Activated naive CD4-positive, alpha-beta T cell treated with anti-CD3 and anti-CD28 coated beads, Interleukin-2, amount 10 ng/mL, durations not matched to agents 7 days and 5 days (primary cell): Measurements from ENCODE around the gene RPGRIP1.
"Not testable (repeated sequence)": the region's sequence is repeated elsewhere in the genome, so short reads cannot be mapped to it uniquely, and the experiment has no call there.

Source experiments
- CTCF ChIA-PET: fragments of 350-600 bp; sonication (Branson Sonifier 250); formaldehyde crosslinking; loops from one replicate; lab custom pipeline; 2021; ENCODE audit warnings: antibody characterized with exemption; lab: Charles Lee
- DNase-seq: peaks from one replicate; pipeline ENCODE4 v3.0.0-alpha.2; 2020
- H3K27ac Mint-ChIP-seq: one replicate; pipeline ENCODE4 v1.8.0; 2021; ENCODE audit warnings: mild to moderate bottlenecking, moderate library complexity, mixed read lengths
- H3K27me3 Mint-ChIP-seq: one replicate; pipeline ENCODE4 v1.8.0; 2021; ENCODE audit warnings: mild to moderate bottlenecking, mixed read lengths
- H3K36me3 Mint-ChIP-seq: one replicate; pipeline ENCODE4 v1.8.0; 2021; ENCODE audit warnings: mixed read lengths
- H3K4me1 Mint-ChIP-seq: one replicate; pipeline ENCODE4 v1.8.0; 2021; ENCODE audit warnings: mixed read lengths
- H3K4me3 Mint-ChIP-seq: one replicate; pipeline ENCODE4 v1.8.0; 2021; ENCODE audit warnings: mild to moderate bottlenecking, moderate library complexity, mixed read lengths
- H3K9me3 Mint-ChIP-seq: one replicate; pipeline ENCODE4 v1.8.0; 2021; ENCODE audit warnings: mixed read lengths

Gene RPGRIP1

DNA sequence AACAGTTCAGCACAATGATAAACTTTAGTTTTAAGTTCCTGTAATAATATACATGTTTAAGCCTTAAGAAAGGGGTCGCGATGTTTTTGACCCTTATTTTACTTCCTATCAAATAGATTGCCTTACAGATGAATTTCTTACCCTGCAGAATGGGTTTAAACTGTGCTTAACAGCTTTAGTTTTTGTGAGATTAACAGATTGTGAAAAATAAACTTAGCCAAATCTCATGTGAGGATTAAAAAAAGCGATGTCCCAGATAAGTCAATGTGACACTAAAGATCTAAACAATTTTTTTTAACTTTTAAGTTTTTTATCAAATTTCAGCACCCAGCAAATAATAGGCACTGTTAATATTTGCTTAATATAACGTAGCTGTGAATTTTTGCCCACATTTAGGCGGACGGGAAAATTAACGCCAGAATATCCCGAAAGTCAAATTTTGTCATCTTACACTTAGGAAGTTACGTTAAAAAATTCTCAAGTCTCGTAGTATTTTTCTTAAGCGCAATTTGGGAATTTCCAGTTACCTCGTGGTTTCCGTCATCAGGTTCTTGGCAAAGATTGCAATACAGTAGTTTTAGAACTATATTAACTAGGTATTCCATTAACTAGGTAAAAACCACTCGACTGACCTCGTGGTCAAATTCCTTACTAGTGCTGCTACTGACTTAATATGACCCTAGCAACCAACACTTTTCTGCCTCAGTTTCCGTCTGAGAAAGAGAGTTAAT lies 11.8 kb upstream of the RPGRIP1 start:
- Mint-ChIP-seq H3K4me3 (peak overlapping the region; percentile 100), H3K27ac (peak overlapping the region; percentile 99), H3K9me3 (no peaks in the 10 kb centered on the region), H3K27me3 (peaks cover 3% of the 10 kb centered on the region), H3K36me3 (peaks cover 57% of the 10 kb centered on the region), H3K4me1 (peaks cover 59% of the 10 kb centered on the region)
- CTCF ChIA-PET = no interaction called here
- DNase-seq = no peak

DNA sequence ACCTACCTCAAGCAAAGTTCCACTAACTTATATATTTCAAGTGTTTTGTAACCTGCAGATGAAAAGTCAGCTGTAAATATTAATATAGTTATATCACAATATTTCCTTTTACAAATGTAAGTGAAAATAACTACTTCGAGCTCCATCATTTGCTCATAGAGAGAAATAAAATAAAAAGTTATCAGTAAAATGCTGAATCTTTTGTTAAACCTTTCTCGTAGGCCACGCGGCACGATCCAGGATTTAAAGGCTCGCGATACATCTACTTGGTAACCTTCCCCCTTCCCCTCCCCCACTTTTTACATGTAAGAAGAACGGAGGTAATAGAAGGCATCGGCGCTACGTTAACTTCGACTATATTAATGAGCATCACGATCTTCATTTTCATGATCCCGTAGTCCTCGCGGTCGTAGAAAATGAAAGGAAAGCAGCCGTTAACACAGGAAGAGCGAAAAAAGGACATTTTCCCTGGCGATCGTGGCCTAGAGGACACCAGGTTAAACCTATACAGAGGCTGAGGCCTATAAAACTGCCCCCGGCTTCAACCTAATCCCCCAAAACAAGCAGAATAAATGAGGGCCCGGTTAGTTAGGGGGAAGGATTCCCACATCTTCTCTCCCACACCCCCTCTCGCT lies 11.1 kb upstream of the RPGRIP1 start:
- peak overlapping the region; percentile 100 for H3K4me3 Mint-ChIP-seq
- CTCF ChIA-PET = no interaction called here
- H3K27me3 Mint-ChIP-seq = peaks cover 3% of the 10 kb centered on the region
- H3K9me3 Mint-ChIP-seq = no peaks in the 10 kb centered on the region
- H3K4me1 Mint-ChIP-seq = peaks cover 52% of the 10 kb centered on the region
- peak; percentile 57 for DNase-seq
- peak overlapping the region; percentile 99 for H3K27ac Mint-ChIP-seq
- peaks cover 50% of the 10 kb centered on the region for H3K36me3 Mint-ChIP-seq

DNA sequence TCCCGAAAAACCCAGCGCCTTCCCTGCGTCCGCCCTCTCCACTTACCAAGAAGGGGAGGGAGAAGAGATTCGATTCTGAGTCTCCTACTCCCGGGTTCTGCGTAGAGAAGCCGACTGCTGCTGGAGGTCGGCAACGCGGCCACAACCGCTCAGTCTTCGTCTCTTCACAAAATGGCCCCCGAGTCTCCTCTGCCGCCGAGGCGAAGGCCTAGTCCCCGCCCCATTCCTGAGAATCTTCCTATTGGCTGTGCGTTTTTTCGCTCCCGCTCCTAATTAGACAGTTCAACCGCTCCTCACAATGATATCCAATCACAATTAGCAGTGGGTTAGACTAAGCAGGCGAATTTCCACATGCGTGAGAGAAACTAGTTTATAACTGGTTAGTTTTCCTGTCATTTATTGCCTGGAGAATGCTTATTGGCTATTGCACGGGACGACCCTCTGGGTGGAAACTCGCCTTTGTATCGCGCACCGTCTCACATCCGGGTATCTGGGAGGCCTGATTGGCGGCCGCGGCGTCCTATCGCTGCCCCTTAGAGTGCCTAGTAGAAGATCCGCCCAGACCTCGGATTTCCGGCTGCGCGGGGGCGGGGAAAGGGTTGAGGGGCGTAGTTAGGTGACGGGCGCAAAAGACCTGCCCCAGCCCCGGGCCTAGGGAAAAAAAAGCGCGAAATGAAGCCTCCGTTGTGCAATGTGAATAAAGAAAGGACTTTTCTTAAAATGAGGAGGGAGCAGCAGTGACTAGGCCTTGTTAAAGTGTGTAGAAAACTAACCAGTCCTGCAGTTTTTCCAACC lies 10.4 kb upstream of the RPGRIP1 start, which contains the start of gene HNRNPC:
TSS of gene HNRNPC (minus strand) at position 191 of the 795 bp plus-strand sequence. CDS start 35,249 bp downstream, outside the sequence.
- DNase-seq = peak; percentile 100
- Mint-ChIP-seq H3K36me3 (peaks cover 44% of the 10 kb centered on the region), H3K27me3 (peaks cover 3% of the 10 kb centered on the region), H3K4me1 (peaks cover 45% of the 10 kb centered on the region), H3K4me3 (peak within 1 kb of the TSS; percentile 100), H3K9me3 (no peaks in the 10 kb centered on the region), H3K27ac (peak within 1 kb of the TSS; percentile 99)
- CTCF ChIA-PET = no interaction called here

DNA sequence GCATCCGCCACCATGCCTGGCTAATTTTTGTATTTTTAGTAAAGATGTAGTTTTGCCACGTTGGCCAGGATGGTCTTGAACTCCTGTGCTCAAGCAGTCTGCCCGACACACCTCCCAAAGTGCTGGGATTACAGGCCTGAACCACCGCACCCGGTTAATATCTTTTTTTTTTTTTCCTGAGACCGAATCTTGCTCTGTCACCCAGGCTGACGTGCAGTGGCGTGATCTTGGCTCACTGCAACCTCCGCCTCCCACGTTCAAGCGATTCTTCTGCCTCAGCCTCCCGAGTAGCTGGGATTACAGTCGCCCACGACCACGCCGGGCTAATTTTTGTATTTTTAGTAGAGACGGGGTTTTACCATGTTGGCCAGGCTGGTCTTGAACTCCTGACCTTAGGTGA lies 7.2 kb upstream of the RPGRIP1 start:
- peaks cover 18% of the 10 kb centered on the region for H3K36me3 Mint-ChIP-seq
- H3K9me3 Mint-ChIP-seq, DNase-seq, H3K4me3 Mint-ChIP-seq, H3K27ac Mint-ChIP-seq, CTCF ChIA-PET, H3K27me3 Mint-ChIP-seq: not testable (repeated sequence)
- peaks cover 14% of the 10 kb centered on the region for H3K4me1 Mint-ChIP-seq

DNA sequence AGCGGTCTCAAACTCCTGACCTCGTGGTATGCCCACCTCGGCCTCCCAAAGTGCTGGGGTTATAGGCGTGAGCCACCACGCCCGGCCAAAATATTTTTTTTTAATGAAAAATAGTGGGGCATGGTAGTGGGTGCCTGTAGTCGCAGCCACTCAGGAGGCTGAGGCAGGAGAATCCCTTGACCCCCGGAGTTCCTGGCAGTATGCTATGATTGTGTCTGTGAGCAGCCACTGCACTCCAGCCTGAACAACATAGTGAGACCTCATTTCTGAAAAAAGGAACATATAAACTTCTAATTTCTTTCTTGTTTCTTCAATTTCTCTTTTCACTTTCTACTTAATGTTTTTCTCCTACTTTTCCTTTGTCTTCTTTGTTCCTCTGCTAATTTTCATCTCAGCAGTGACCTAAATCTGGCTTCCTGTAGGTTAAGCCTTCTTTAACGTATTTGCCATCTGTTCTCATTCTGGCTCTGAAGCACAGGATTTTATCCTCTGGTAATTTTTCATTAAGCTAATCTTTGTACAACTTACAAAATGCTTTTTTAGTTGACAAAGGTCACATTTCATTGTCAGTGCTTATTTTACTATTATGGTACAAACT lies 4.5 kb upstream of the RPGRIP1 start:
- no peak overlapping the region for H3K27ac Mint-ChIP-seq
- peaks cover 4% of the 10 kb centered on the region for H3K4me1 Mint-ChIP-seq
- H3K9me3 Mint-ChIP-seq = no peaks in the 10 kb centered on the region
- no peak for DNase-seq
- H3K27me3 Mint-ChIP-seq = no peaks in the 10 kb centered on the region
- CTCF ChIA-PET = no interaction called here
- H3K36me3 Mint-ChIP-seq = no peaks in the 10 kb centered on the region
- H3K4me3 Mint-ChIP-seq = no peak overlapping the region

DNA sequence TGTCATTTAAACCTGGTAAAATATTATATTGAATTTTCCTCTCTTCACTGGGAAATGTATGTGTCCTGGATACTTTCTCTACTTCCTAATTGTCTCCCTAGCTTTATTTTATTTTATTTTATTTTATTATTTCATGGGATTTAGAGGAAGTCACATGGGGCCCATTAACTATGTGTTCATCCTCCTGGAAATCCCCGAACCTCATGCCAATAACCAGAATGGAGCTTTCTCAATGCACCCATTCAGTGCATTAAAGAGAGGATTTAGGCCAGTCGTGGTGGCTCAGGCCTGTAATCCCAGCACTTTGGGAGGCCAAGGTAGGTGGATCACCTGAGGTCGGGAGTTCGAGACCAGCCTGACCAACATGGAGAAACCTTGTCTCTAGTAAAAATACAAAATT lies 1.3 kb upstream of the RPGRIP1 start:
- Mint-ChIP-seq H3K36me3 (no peaks in the 10 kb centered on the region), H3K9me3 (no peaks in the 10 kb centered on the region)
- CTCF ChIA-PET = no interaction called here

DNA sequence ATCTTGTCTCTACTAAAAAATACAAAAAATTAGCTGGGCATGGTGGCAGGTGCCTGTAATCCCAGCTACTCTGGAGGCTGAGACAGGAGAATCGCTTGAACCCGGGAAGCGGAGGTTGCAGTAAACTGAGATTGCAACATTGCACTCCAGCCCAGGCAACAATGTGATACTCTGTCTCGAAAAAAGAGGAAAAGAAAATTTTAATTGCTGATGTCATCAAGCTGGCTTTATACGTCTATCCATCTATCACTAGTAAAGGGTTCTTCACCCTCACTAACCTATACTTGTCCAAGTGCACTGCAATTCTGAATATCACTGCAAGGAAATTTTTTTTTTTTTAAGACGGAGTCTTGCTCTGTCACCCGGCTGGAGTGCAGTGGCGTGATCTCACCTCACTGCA lies 2.0 kb downstream of the RPGRIP1 start:
- H3K4me1 Mint-ChIP-seq, CTCF ChIA-PET, H3K4me3 Mint-ChIP-seq, H3K36me3 Mint-ChIP-seq, DNase-seq, H3K27ac Mint-ChIP-seq, H3K9me3 Mint-ChIP-seq: not testable (repeated sequence)
- H3K27me3 Mint-ChIP-seq = peaks cover 17% of the 10 kb centered on the region

More for the DNA sequence above, 1.3 kb upstream of the RPGRIP1 start:
- H3K4me1 Mint-ChIP-seq = no peaks in the 10 kb centered on the region
- no peak overlapping the region for H3K4me3 Mint-ChIP-seq
- DNase-seq = no peak
- peaks cover 5% of the 10 kb centered on the region for H3K27me3 Mint-ChIP-seq
- no peak overlapping the region for H3K27ac Mint-ChIP-seq

DNA sequence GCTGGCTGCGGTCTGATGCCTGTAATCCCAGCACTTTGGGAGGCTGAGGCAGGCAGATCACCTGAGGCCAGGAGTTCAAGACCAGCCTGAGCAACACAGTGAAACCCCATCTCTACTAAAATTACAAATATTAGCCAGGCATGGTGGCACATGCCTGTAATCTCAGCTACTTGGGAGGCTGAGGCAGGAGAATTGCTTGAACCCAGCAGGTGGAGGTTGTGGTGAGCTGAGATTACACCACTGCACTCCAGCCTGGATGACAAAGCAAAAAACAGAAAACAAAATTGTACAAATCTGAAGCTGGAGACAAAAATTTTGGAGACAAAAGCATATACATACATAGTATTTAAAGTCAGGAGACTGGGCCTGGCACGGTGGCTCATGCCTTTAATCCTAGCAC lies 6.6 kb downstream of the RPGRIP1 start:
- H3K9me3 Mint-ChIP-seq, CTCF ChIA-PET, H3K4me1 Mint-ChIP-seq, H3K36me3 Mint-ChIP-seq, H3K27ac Mint-ChIP-seq, H3K4me3 Mint-ChIP-seq, DNase-seq: not testable (repeated sequence)
- peaks cover 22% of the 10 kb centered on the region for H3K27me3 Mint-ChIP-seq

DNA sequence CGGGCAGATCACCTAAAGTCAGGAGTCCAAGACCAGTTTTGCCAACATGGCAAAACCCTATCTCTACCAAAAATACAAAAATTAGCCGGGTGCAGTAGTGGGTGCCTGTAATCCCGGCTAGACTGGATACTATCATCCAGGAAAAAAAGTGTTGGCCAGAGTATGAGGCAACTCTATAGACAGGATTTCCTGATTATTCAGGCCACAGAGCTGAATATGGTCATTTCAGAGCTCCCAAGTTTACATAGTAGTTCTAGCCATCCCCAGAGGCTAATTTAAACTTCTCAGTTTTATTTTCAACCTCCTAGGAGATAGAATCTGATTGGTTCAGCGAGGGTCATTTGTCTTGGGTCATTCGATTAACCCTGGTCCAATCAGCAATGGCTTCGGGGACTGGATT lies 7.3 kb downstream of the RPGRIP1 start:
- DNase-seq = no peak
- Mint-ChIP-seq H3K27ac (no peak overlapping the region), H3K27me3 (peaks cover 22% of the 10 kb centered on the region), H3K4me1 (no peaks in the 10 kb centered on the region), H3K36me3 (no peaks in the 10 kb centered on the region), H3K9me3 (no peaks in the 10 kb centered on the region), H3K4me3 (no peak overlapping the region)
- CTCF ChIA-PET = no interaction called here

DNA sequence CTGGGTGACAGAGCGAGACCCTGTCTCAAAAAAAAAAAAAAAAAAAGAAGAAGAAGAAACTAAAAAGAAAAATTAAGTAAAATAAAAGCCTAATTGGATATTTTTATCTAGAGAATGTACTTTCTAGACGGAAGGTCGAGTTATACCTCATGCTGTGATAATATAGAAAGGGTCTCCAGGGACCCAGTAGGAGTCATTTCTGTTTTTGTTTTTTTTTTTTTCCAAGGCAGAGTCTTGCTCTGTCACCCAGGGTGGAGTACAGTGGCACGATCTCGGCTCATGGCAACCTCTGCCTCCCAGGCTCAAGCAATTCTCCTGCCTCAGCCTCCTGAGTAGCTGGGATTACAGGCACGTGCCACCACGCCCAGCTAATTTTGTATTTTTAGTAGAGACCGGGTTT lies 14.1 kb downstream of the RPGRIP1 start:
- DNase-seq, CTCF ChIA-PET, H3K27ac Mint-ChIP-seq, H3K36me3 Mint-ChIP-seq, H3K9me3 Mint-ChIP-seq, H3K4me3 Mint-ChIP-seq, H3K4me1 Mint-ChIP-seq: not testable (repeated sequence)
- H3K27me3 Mint-ChIP-seq = peaks cover 16% of the 10 kb centered on the region

DNA sequence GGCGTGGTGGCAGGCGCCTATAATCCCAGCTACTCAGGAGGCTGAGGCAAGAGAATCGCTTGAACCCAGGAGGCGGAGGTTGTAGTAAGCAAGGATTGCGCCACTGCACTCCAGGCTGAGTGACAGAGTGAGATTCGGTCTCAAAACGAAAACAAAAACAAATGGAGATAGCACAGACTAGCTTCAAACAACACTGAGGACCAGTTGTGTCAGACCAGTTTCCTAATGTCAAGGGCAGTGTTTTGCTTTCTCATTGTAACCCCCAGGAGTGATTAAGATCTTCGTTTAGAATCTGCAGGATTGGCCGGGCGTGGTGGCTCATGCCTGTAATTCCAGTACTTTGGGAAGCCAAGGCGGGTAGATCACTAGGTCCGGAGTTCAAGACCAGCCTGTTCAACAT lies 18.5 kb downstream of the RPGRIP1 start:
- no peaks in the 10 kb centered on the region for H3K9me3 Mint-ChIP-seq
- H3K36me3 Mint-ChIP-seq = no peaks in the 10 kb centered on the region
- CTCF ChIA-PET = no interaction called here
- no peak overlapping the region for H3K4me3 Mint-ChIP-seq
- DNase-seq = no peak
- H3K4me1 Mint-ChIP-seq = peaks cover 8% of the 10 kb centered on the region
- H3K27ac Mint-ChIP-seq = no peak overlapping the region
- peaks cover 51% of the 10 kb centered on the region for H3K27me3 Mint-ChIP-seq

DNA sequence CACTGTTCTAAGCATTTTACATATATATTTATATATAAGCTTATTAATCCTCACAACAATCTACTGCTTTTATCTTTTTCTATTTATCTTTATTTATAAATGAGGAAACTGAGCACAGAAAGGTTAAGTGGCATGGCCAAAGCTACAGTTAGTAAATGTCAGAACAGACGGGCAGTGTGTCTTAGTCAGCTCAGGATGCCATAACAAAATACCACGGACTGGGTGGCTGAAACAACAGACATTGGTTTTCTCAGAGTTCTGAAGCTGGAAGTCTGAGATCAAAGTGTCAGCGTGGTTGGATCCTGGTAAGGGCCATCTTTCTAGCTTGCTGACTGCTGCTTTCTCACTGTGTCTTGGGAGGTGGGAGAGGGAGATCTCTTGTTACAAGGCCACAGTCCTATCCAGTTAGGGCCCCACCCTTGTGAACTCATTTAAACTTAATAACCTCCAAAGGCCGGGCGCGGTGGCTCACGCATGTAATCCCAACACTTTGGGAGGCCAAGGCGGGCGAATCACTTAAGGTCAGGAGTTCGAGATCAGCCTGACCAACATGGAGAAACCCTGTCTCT lies 19.8 kb downstream of the RPGRIP1 start:
- CTCF ChIA-PET = interaction anchor here (0.7 kb wide), 1 partner anchor 69 kb away, joined by 3 read pairs; no protein-coding TSS in a partner anchor
- H3K27ac Mint-ChIP-seq = no peak overlapping the region
- peaks cover 61% of the 10 kb centered on the region for H3K27me3 Mint-ChIP-seq
- DNase-seq = no peak
- H3K36me3 Mint-ChIP-seq = no peaks in the 10 kb centered on the region
- H3K4me1 Mint-ChIP-seq = peaks cover 8% of the 10 kb centered on the region
- no peaks in the 10 kb centered on the region for H3K9me3 Mint-ChIP-seq
- H3K4me3 Mint-ChIP-seq = no peak overlapping the region

DNA sequence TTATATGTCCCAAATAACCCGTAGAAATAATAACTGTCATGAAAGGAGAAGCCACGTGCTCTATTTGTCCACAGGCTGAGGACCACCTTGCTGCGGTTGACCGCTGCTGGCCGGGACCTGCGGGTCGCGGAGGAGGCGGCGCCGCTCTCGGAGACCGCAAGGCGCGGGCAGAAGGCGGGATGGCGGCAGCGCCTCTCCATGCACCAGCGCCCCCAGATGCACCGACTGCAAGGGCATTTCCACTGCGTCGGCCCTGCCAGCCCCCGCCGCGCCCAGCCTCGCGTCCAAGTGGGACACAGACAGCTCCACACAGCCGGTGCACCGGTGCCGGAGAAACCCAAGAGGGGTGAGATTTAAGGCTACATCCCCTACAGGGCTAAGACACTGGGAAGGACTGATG lies 21.0 kb downstream of the RPGRIP1 start:
- CTCF ChIA-PET = no interaction called here
- DNase-seq = peak; percentile 30
- H3K4me1 Mint-ChIP-seq = peaks cover 8% of the 10 kb centered on the region
- H3K27me3 Mint-ChIP-seq = peaks cover 58% of the 10 kb centered on the region
- H3K36me3 Mint-ChIP-seq = no peaks in the 10 kb centered on the region
- H3K27ac Mint-ChIP-seq = no peak overlapping the region
- H3K4me3 Mint-ChIP-seq = no peak overlapping the region
- no peaks in the 10 kb centered on the region for H3K9me3 Mint-ChIP-seq
